ENCODE results near the gene CHST12.
"Not testable (repeated sequence)": the region's sequence is repeated elsewhere in the genome, so short reads cannot be mapped to it uniquely, and the experiment has no call there.

CHST12 gene

GRCh38 chr7:2437537-2438148 lies 34.2 kb downstream of the CHST12 start:
- peak; percentile 38 for DNase-seq

- no peak for DNase-seq
Measured at GRCh38 chr7:2438186-2438585, 34.8 kb downstream of the CHST12 start.

- DNase-seq, result no peak
Measured at GRCh38 chr7:2438775-2439174, 35.4 kb downstream of the CHST12 start.

- DNase-seq, result no peak
Measured at GRCh38 chr7:2440608-2441245, 37.3 kb downstream of the CHST12 start.

GRCh38 chr7:2441430-2442058 lies 38.1 kb downstream of the CHST12 start:
- no peak for DNase-seq

GRCh38 chr7:2443491-2443890 lies 40.1 kb downstream of the CHST12 start:
- DNase-seq, result no peak

GRCh38 chr7:2444476-2444875 lies 41.1 kb downstream of the CHST12 start:
- no peak for DNase-seq

- no peak for DNase-seq
Measured at GRCh38 chr7:2445047-2445446, 41.6 kb downstream of the CHST12 start.

- DNase-seq, result no peak
Measured at GRCh38 chr7:2445898-2446555, 42.6 kb downstream of the CHST12 start.

GRCh38 chr7:2446676-2447075 lies 43.3 kb downstream of the CHST12 start:
- no peak for DNase-seq

- DNase-seq, result no peak
Measured at GRCh38 chr7:2450198-2451107, 47.0 kb downstream of the CHST12 start.

GRCh38 chr7:2451171-2452073 lies 48.0 kb downstream of the CHST12 start:
- DNase-seq, result peak; percentile 79

GRCh38 chr7:2452074-2452507 lies 48.7 kb downstream of the CHST12 start:
- no peak for DNase-seq

GRCh38 chr7:2452643-2453270 lies 49.3 kb downstream of the CHST12 start:
- no peak for DNase-seq

- DNase-seq, result not testable (repeated sequence)
Measured at GRCh38 chr7:2453849-2454248, 50.4 kb downstream of the CHST12 start.

GRCh38 chr7:2459674-2460073 lies 56.3 kb downstream of the CHST12 start:
- no peak for DNase-seq

GRCh38 chr7:2460188-2460587 lies 56.8 kb downstream of the CHST12 start:
- DNase-seq, result no peak

GRCh38 chr7:2460641-2461040 lies 57.2 kb downstream of the CHST12 start:
- DNase-seq, result no peak

- DNase-seq, result no peak
Measured at GRCh38 chr7:2461268-2462026, 58.0 kb downstream of the CHST12 start.

GRCh38 chr7:2462731-2463130 lies 59.3 kb downstream of the CHST12 start:
- DNase-seq, result no peak

Data from NCI-H510A (cell line).